K562 (cell line): ENCODE data around the gene MTA2. TPM values are rescaled to one million over a fixed set of nuclear protein-coding genes. Genes with fewer than 3 reads are reported as not detected.
A peak's percentile ranks its signal among the peaks of the same experiment; 100 is the strongest.

Experiments used
- AFF4 ChIP-seq: sonication (generic); formaldehyde crosslinking; IDR thresholded peaks from 2 replicates; pipeline ENCODE4 v1.8.0; 2023; ENCODE audit warnings: mild to moderate bottlenecking, missing genetic modification reagents
- ATF7 ChIP-seq: fragments of 450-650 bp; IDR thresholded peaks from 2 replicates; pipeline ENCODE4 v1.7.1; 2014; ENCODE audit warnings: mild to moderate bottlenecking, moderate library complexity
- CBFA2T2 ChIP-seq: fragments of 450-650 bp; conservative IDR thresholded peaks from 2 replicates; pipeline ENCODE4 v1.6.1; 2017; ENCODE audit warnings: mild to moderate bottlenecking
- ELK1 ChIP-seq: sonication (generic); formaldehyde crosslinking; IDR thresholded peaks from 2 replicates; pipeline ENCODE4 v1.8.1; 2022; ENCODE audit warnings: missing genetic modification reagents
- FOXA3 ChIP-seq, 2 experiments: fragments of 450-650 bp in 1 of 2; sonication (generic) in 1 of 2; formaldehyde crosslinking; IDR thresholded peaks in 1 of 2; conservative IDR thresholded peaks in 1 of 2; 2 replicates each; pipeline versions ENCODE4 v1.4.0 to v1.8.0; 2020 to 2022; ENCODE audit warnings: mild to moderate bottlenecking in 2 of 2, missing genetic modification reagents in 1 of 2
- FOXJ2 ChIP-seq: fragments of 200-800 bp; sonication (Bioruptor generic); IDR thresholded peaks from 2 replicates; pipeline ENCODE4 v1.6.1; 2016; ENCODE audit warnings: missing genetic modification characterization, missing compliant biosample characterization
- HCFC1 ChIP-seq: IDR thresholded peaks from 2 replicates; pipeline ENCODE4 v1.6.1; 2012; ENCODE audit warnings: low read depth, low read length, improper control_type of control experiment
- HOMEZ ChIP-seq: fragments of 250-450 bp; sonication (Bioruptor Pico); IDR thresholded peaks from 2 replicates; pipeline ENCODE4 v1.4.0; 2020; ENCODE audit warnings: mild to moderate bottlenecking, moderate library complexity
- ILF3 ChIP-seq: fragments of 450-650 bp; IDR thresholded peaks from 2 replicates; pipeline ENCODE4 v1.6.1; 2018; ENCODE audit warnings: antibody characterized with exemption, mild to moderate bottlenecking, moderate library complexity, borderline replicate concordance
- ILK ChIP-seq: fragments of 450-650 bp; IDR thresholded peaks from 2 replicates; pipeline ENCODE4 v1.6.1; 2016; ENCODE audit warnings: missing genetic modification characterization, low read depth, mild to moderate bottlenecking, missing compliant biosample characterization, moderate library complexity, borderline replicate concordance
- MEF2D ChIP-seq: conservative IDR thresholded peaks from 2 replicates; pipeline ENCODE4 v1.6.1; 2016; ENCODE audit warnings: low read depth, missing genetic modification characterization, missing compliant biosample characterization
- RREB1 ChIP-seq: fragments of 250-450 bp; sonication (Bioruptor Pico); IDR thresholded peaks from 2 replicates; pipeline ENCODE4 v1.4.0; 2020
- SMAD4 ChIP-seq: fragments of 250-450 bp; sonication (Bioruptor Pico); conservative IDR thresholded peaks from 2 replicates; pipeline ENCODE4 v1.8.0; 2021; ENCODE audit warnings: inconsistent platforms, mild to moderate bottlenecking, moderate library complexity
- SRF ChIP-seq, 2 experiments: fragments of 250-450, 450-650 bp in 1 of 2; sonication (Bioruptor Pico) in 1 of 2; sonication (generic) in 1 of 2; formaldehyde crosslinking; IDR thresholded peaks; 2 replicates each; pipeline versions ENCODE4 v1.5.0 to v1.5.1; 2020 to 2022; ENCODE audit warnings: mild to moderate bottlenecking in 1 of 2, missing genetic modification reagents in 1 of 2
- ZNF184 ChIP-seq: sonication (generic); formaldehyde crosslinking; IDR thresholded peaks from 2 replicates; pipeline ENCODE4 v1.5.0; 2020; ENCODE audit warnings: missing genetic modification reagents
- polyA plus RNA-seq, 8 experiments: library from polyadenylated mRNA; depleted of rRNA in 4 of 8; stranded (reverse) in 5 of 8; unstranded in 3 of 8; fragments of >200 nt; fragmentation: Nextera tagmentation in 2 of 8; fragmentation: Illumina TruSeq in 1 of 8; extraction: Ambion mirVana in 2 of 8; extraction: Trizol in 1 of 8; gene quantifications; 2 replicates each; pipeline versions ENCODE4 v1.2.1 to v1.2.3, GENCODE V29; 2011 to 2014; ENCODE audit warnings: inconsistent platforms in 1 of 8, missing spikeins in 1 of 8
- total RNA-seq, 7 experiments: library from RNA; depleted of rRNA in 6 of 7; stranded (reverse); fragments of >200 nt in 6 of 7; fragmentation: Illumina TruSeq in 2 of 7; extraction: Trizol in 2 of 7; gene quantifications; 2 replicates each; pipeline versions ENCODE4 v1.2.1 to v1.2.3, GENCODE V29; 2011 to 2021; ENCODE audit warnings: low replicate concordance in 1 of 7

Gene MTA2
- total and polyA plus RNA-seq, 9 of the 15 experiments (the other 6 are each of a cell fraction or from before 2014, with no cell fraction given) = 6.2 to 220 (median 172) TPM

- no peak for TF ChIP-seq RREB1 (CRISPR knock-in tag)
- TF ChIP-seq ILK (tag) = no peak
- no peak for TF ChIP-seq CBFA2T2
- TF ChIP-seq HCFC1 = no peak
- TF ChIP-seq SMAD4 = no peak
- TF ChIP-seq MEF2D (tag) = no peak
- TF ChIP-seq FOXA3 (CRISPR knock-in tag; conservative IDR thresholded peaks at IDR 0.05 in 1 of 2, IDR thresholded peaks at IDR 0.05 in 1 of 2) = peak in 1 of 2 experiments; percentile 18; a peak in 1 of 4 replicates
- no peak for TF ChIP-seq ZNF184 (CRISPR knock-in tag)
- no peak for TF ChIP-seq ILF3
- no peak for TF ChIP-seq FOXJ2 (tag)
- TF ChIP-seq SRF (CRISPR knock-in tag; IDR thresholded peaks at IDR 0.05) = no peak
- no peak for TF ChIP-seq HOMEZ
- 0 out of 2 replicates have a peak, but pooled peaks have one; percentile 10 for TF ChIP-seq AFF4 (CRISPR knock-in tag)
- TF ChIP-seq ATF7 = no peak
- no peak for TF ChIP-seq ELK1 (CRISPR knock-in tag)
Measured at GRCh38 chr11:62611705-62612365, 10.2 kb upstream of the MTA2 start (continued).
